Activated T-cell treated with anti-CD3 and anti-CD28 coated beads, Interleukin-2, amount 50 U/mL, for 72 hours (primary cell): ENCODE results near the gene GPATCH4. TPM values are rescaled to one million over a fixed set of nuclear protein-coding genes. Genes with fewer than 3 reads are reported as not detected.
"Not testable (repeated sequence)": the region's sequence is repeated elsewhere in the genome, so short reads cannot be mapped to it uniquely, and the experiment has no call there.

Experiments
- ATAC-seq, 2 donors: fragments of 150-1000 bp; cut with Tn5 transposase; replicated peaks in 1 of 2; 2 replicates each; pipeline ENCODE4 v1.10.0; 2021; ENCODE audit warnings: moderate library complexity in 2 of 2, mild to moderate bottlenecking in 1 of 2
- DNase-seq, 2 donors: peaks; one replicate each; pipeline ENCODE4 v3.0.0; 2021 to 2022; ENCODE audit warnings: mixed read lengths in 1 of 2
- H3K27ac Mint-ChIP-seq: one replicate; pipeline ENCODE4 v1.8.0; 2022; ENCODE audit warnings: mild to moderate bottlenecking, moderate library complexity, mixed read lengths
- H3K27me3 Mint-ChIP-seq: one replicate; pipeline ENCODE4 v1.8.0; 2022; ENCODE audit warnings: low read depth, mixed read lengths
- H3K36me3 Mint-ChIP-seq, 2 donors: one replicate each; pipeline ENCODE4 v1.8.0; 2022; ENCODE audit warnings: mixed read lengths in 2 of 2, mild to moderate bottlenecking in 1 of 2; ENCODE audit not compliant: insufficient read depth in 2 of 2
- H3K4me1 Mint-ChIP-seq: one replicate; pipeline ENCODE4 v1.8.0; 2022; ENCODE audit warnings: low read depth, mixed read lengths
- H3K4me3 Mint-ChIP-seq, 2 donors: one replicate each; pipeline ENCODE4 v1.8.0; 2022; ENCODE audit warnings: mild to moderate bottlenecking in 2 of 2, mixed read lengths in 2 of 2, moderate library complexity in 2 of 2
- H3K9me3 Mint-ChIP-seq, 2 donors: one replicate each; pipeline ENCODE4 v1.8.0; 2022; ENCODE audit warnings: mixed read lengths in 2 of 2
- total RNA-seq, 2 donors: library from RNA; stranded (reverse); gene quantifications; one replicate each; pipeline ENCODE4 v1.2.3, GENCODE V29; 2022

GPATCH4 gene
- total RNA-seq, 2 donors from 2014 or later, result 25.6 to 31.6 TPM

- Mint-ChIP-seq H3K4me3 (no peak overlapping the region), H3K9me3 (no peaks in the 10 kb centered on the region), H3K36me3 (no peaks in the 10 kb centered on the region), H3K27ac (no peak overlapping the region), H3K4me1 (peaks cover 18% of the 10 kb centered on the region), H3K27me3 (no peaks in the 10 kb centered on the region)
- DNase-seq (no peak), ATAC-seq (no peak)
These were observed 11.7 kb downstream of the GPATCH4 start for GRCh38 chr1:156589546-156589945.

- H3K27me3 Mint-ChIP-seq, H3K27ac Mint-ChIP-seq, H3K36me3 Mint-ChIP-seq, ATAC-seq, DNase-seq, H3K9me3 Mint-ChIP-seq, H3K4me3 Mint-ChIP-seq: not testable (repeated sequence)
- peaks cover 32% of the 10 kb centered on the region for H3K4me1 Mint-ChIP-seq
These were observed 13.4 kb downstream of the GPATCH4 start for GRCh38 chr1:156587927-156588326.

GRCh38 chr1:156586892-156587477, 14.3 kb downstream of the GPATCH4 start:
- no peaks in the 10 kb centered on the region for H3K9me3 Mint-ChIP-seq
- no peak for ATAC-seq
- H3K4me3 Mint-ChIP-seq, result no peak overlapping the region

GRCh38 chr1:156586323-156586722, 15.0 kb downstream of the GPATCH4 start:
- Mint-ChIP-seq H3K27ac (no peak overlapping the region), H3K9me3 (no peaks in the 10 kb centered on the region), H3K4me1 (peaks cover 40% of the 10 kb centered on the region), H3K4me3 (no peak overlapping the region), H3K27me3 (no peaks in the 10 kb centered on the region), H3K36me3 (no peaks in the 10 kb centered on the region)
- DNase-seq (no peak), ATAC-seq (no peak)

More at GRCh38 chr1:156586892-156587477, 14.3 kb downstream of the GPATCH4 start:
- no peak overlapping the region for H3K27ac Mint-ChIP-seq
- DNase-seq, result no peak
- H3K27me3 Mint-ChIP-seq, result no peaks in the 10 kb centered on the region
- H3K36me3 Mint-ChIP-seq, result no peaks in the 10 kb centered on the region
- peaks cover 34% of the 10 kb centered on the region for H3K4me1 Mint-ChIP-seq

GRCh38 chr1:156584813-156585212, 16.5 kb downstream of the GPATCH4 start:
- Mint-ChIP-seq H3K36me3 (no peaks in the 10 kb centered on the region), H3K4me1 (peaks cover 35% of the 10 kb centered on the region), H3K27me3 (no peaks in the 10 kb centered on the region), H3K27ac (no peak overlapping the region), H3K9me3 (no peaks in the 10 kb centered on the region), H3K4me3 (no peak overlapping the region)
- ATAC-seq (no peak), DNase-seq (no peak)

GRCh38 chr1:156583821-156584622, 17.3 kb downstream of the GPATCH4 start:
- no peaks in the 10 kb centered on the region for H3K36me3 Mint-ChIP-seq
- peaks cover 35% of the 10 kb centered on the region for H3K4me1 Mint-ChIP-seq
- H3K27ac Mint-ChIP-seq, result peak overlapping the region; percentile 64
- ATAC-seq, result peak; percentile 32 to 33
- peak overlapping the region; percentile 79 to 96 for H3K4me3 Mint-ChIP-seq
- no peaks in the 10 kb centered on the region for H3K9me3 Mint-ChIP-seq
- DNase-seq, result peak; percentile 78 to 80
- no peaks in the 10 kb centered on the region for H3K27me3 Mint-ChIP-seq

- Mint-ChIP-seq H3K27me3 (no peaks in the 10 kb centered on the region), H3K4me3 (peak overlapping the region; percentile 79 to 96), H3K4me1 (peaks cover 40% of the 10 kb centered on the region), H3K36me3 (no peaks in the 10 kb centered on the region), H3K27ac (peak overlapping the region; percentile 53), H3K9me3 (no peaks in the 10 kb centered on the region)
- peak; percentile 41 to 42 for DNase-seq
- ATAC-seq, result peak; percentile 65 to 69
These were observed 18.8 kb downstream of the GPATCH4 start for GRCh38 chr1:156582388-156583017.

- H3K27ac Mint-ChIP-seq, result peak overlapping the region; percentile 53
- H3K9me3 Mint-ChIP-seq, result no peaks in the 10 kb centered on the region
- ATAC-seq, result peak; percentile 72 to 80
- no peaks in the 10 kb centered on the region for H3K27me3 Mint-ChIP-seq
- peak; percentile 59 to 63 for DNase-seq
- H3K4me3 Mint-ChIP-seq, result peak overlapping the region; percentile 79 to 96
- peaks cover 40% of the 10 kb centered on the region for H3K4me1 Mint-ChIP-seq
- no peaks in the 10 kb centered on the region for H3K36me3 Mint-ChIP-seq
These were observed 19.5 kb downstream of the GPATCH4 start for GRCh38 chr1:156581661-156582387.

GRCh38 chr1:156579472-156579871, 21.8 kb downstream of the GPATCH4 start, which contains the start of gene TTC24:
TTC24 (plus strand) TSS chr1:156579723; CDS start chr1:156581365, 1,642 bp downstream.
- Mint-ChIP-seq H3K4me3 (no peak within 1 kb of the TSS), H3K9me3 (no peaks in the 10 kb centered on the region), H3K27me3 (no peaks in the 10 kb centered on the region), H3K36me3 (no peaks in the 10 kb centered on the region), H3K4me1 (peaks cover 40% of the 10 kb centered on the region), H3K27ac (no peak within 1 kb of the TSS)
- ATAC-seq (no peak), DNase-seq (no peak)

GRCh38 chr1:156578055-156578454, 23.2 kb downstream of the GPATCH4 start:
- no peak for DNase-seq
- Mint-ChIP-seq H3K36me3 (no peaks in the 10 kb centered on the region), H3K27me3 (peaks cover 5% of the 10 kb centered on the region), H3K9me3 (no peaks in the 10 kb centered on the region), H3K4me1 (peaks cover 28% of the 10 kb centered on the region), H3K27ac (no peak overlapping the region), H3K4me3 (no peak overlapping the region)
- no peak for ATAC-seq

GRCh38 chr1:156577550-156577949, 23.7 kb downstream of the GPATCH4 start:
- Mint-ChIP-seq H3K27me3 (peaks cover 10% of the 10 kb centered on the region), H3K27ac (no peak overlapping the region), H3K4me1 (peaks cover 28% of the 10 kb centered on the region), H3K9me3 (no peaks in the 10 kb centered on the region), H3K4me3 (no peak overlapping the region), H3K36me3 (no peaks in the 10 kb centered on the region)
- DNase-seq, result no peak
- ATAC-seq, result no peak

- no peaks in the 10 kb centered on the region for H3K9me3 Mint-ChIP-seq
- peaks cover 2 to 4% of the 10 kb centered on the region in 2 donors for H3K36me3 Mint-ChIP-seq
- H3K27me3 Mint-ChIP-seq, result peaks cover 31% of the 10 kb centered on the region
- no peak overlapping the region for H3K27ac Mint-ChIP-seq
- H3K4me1 Mint-ChIP-seq, result peaks cover 32% of the 10 kb centered on the region
- H3K4me3 Mint-ChIP-seq, result no peak overlapping the region
- ATAC-seq (no peak), DNase-seq (no peak)
These were observed 27.1 kb downstream of the GPATCH4 start for GRCh38 chr1:156574039-156574633.
